ENCODE results near the gene SYNPO2.

Gene SYNPO2

GRCh38 chr4:119082661-119083060 lies 194.0 kb downstream of the SYNPO2 start:
- DNase-seq = no peak

- no peak for DNase-seq
These were observed 195.9 kb downstream of the SYNPO2 start for GRCh38 chr4:119084513-119084912.

GRCh38 chr4:119087121-119087520 lies 198.5 kb downstream of the SYNPO2 start:
- DNase-seq = no peak

GRCh38 chr4:119087656-119088055 lies 199.0 kb downstream of the SYNPO2 start:
- no peak for DNase-seq

GRCh38 chr4:119093042-119093827 lies 204.6 kb downstream of the SYNPO2 start:
- DNase-seq = no peak

- DNase-seq = no peak
These were observed 208.7 kb downstream of the SYNPO2 start for GRCh38 chr4:119097282-119097900.

- DNase-seq = no peak
These were observed 209.7 kb downstream of the SYNPO2 start for GRCh38 chr4:119098306-119098705.

- DNase-seq = no peak
These were observed 210.7 kb downstream of the SYNPO2 start for GRCh38 chr4:119099227-119099810.

- no peak for DNase-seq
These were observed 212.0 kb downstream of the SYNPO2 start for GRCh38 chr4:119100655-119101054.

- no peak for DNase-seq
These were observed 214.6 kb downstream of the SYNPO2 start for GRCh38 chr4:119103263-119103662.

- no peak for DNase-seq
These were observed 216.1 kb downstream of the SYNPO2 start for GRCh38 chr4:119104644-119105273.

- no peak for DNase-seq
These were observed 217.0 kb downstream of the SYNPO2 start for GRCh38 chr4:119105605-119106004.

GRCh38 chr4:119106036-119107000 lies 217.7 kb downstream of the SYNPO2 start:
- DNase-seq = no peak

GRCh38 chr4:119110121-119110520 lies 221.5 kb downstream of the SYNPO2 start:
- DNase-seq = no peak
